Measurements from ENCODE around the gene RNF167. TPM values are rescaled to one million over a fixed set of nuclear protein-coding genes. Genes with fewer than 3 reads are reported as not detected.
A peak's percentile ranks its signal among the peaks of the same experiment; 100 is the strongest.

RNF167 gene
- total RNA-seq, 1 experiment from 2014 or later: 86.0 TPM

GRCh38 chr17:4935650-4936049 lies 4.4 kb upstream of the RNF167 start:
- no peak for DNase-seq (ENCODE audit: low spot score)

GRCh38 chr17:4936436-4936835 lies 3.6 kb upstream of the RNF167 start:
- in situ Hi-C loops (cut with HindIII; ENCODE audit: low sequenced_read_pairs): no loop called here
- no peak for DNase-seq (ENCODE audit: low spot score)

More at GRCh38 chr17:4935650-4936049, 4.4 kb upstream of the RNF167 start:
- in situ Hi-C loops (cut with HindIII; ENCODE audit: low sequenced_read_pairs): no loop called here

DNA sequence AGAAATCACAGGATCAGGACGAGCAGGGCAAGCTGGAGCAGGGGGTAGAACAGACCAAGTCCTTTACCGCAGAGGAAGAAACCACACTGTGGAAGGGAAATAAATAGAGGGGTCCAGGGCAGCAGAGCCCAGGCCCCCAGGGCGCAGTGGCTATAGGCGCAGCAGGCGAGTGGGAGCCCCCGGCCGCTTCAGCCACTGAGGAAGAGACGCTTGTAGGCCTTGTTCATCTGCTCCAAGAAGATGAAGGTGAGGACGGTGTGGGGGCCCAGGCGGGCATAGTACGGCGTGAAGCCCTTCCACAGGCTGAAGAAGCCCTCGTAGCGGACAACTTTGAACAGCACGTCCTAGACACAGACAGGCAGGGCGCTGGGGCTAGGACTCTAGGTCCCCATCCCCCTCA lies 2.5 kb upstream of the RNF167 start:
- no peak for DNase-seq (ENCODE audit: low spot score)
- in situ Hi-C loops (cut with HindIII; ENCODE audit: low sequenced_read_pairs): no loop called here

GRCh38 chr17:4938069-4938491 lies 2.0 kb upstream of the RNF167 start:
- no peak for DNase-seq (ENCODE audit: low spot score)
- in situ Hi-C loops (cut with HindIII; ENCODE audit: low sequenced_read_pairs): no loop called here

GRCh38 chr17:4938688-4939545 lies 1.2 kb upstream of the RNF167 start:
- peak; percentile 19 for DNase-seq (ENCODE audit: low spot score)
- in situ Hi-C loops (cut with HindIII; ENCODE audit: low sequenced_read_pairs): no loop called here

- DNase-seq (ENCODE audit: low spot score): no peak
- in situ Hi-C loops (cut with HindIII; ENCODE audit: low sequenced_read_pairs): no loop called here
Observed at GRCh38 chr17:4939546-4939795, 597 bp upstream of the RNF167 start.

GRCh38 chr17:4940555-4941318 lies 669 bp downstream of the RNF167 start:
- DNase-seq (ENCODE audit: low spot score): no peak
- in situ Hi-C loops (cut with HindIII; ENCODE audit: low sequenced_read_pairs): no loop called here

DNA sequence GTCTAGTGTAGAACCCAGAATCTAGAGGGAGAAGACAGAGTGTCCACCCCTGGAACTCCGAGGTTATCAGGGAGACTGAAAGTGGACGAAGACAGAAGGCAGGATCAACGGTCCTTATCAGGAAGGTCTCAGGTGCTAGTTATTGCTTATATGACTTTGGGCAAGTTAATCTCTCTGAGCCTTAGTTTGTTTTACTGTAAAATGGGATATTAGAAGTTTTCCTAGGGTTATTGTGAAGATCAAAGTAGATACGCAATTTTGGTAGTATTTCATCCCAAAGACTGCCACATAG lies 1.2 kb downstream of the RNF167 start:
- in situ Hi-C loops (cut with HindIII; ENCODE audit: low sequenced_read_pairs): no loop called here
- no peak for DNase-seq (ENCODE audit: low spot score)

GRCh38 chr17:4942760-4943508 lies 2.9 kb downstream of the RNF167 start:
- in situ Hi-C loops (cut with HindIII; ENCODE audit: low sequenced_read_pairs): no loop called here
- DNase-seq (ENCODE audit: low spot score): no peak

- no peak for DNase-seq (ENCODE audit: low spot score)
- in situ Hi-C loops (cut with HindIII; ENCODE audit: low sequenced_read_pairs): no loop called here
Observed at GRCh38 chr17:4944163-4944553, 4.1 kb downstream of the RNF167 start.

GRCh38 chr17:4944554-4945175 lies 4.6 kb downstream of the RNF167 start:
- DNase-seq (ENCODE audit: low spot score): no peak
- in situ Hi-C loops (cut with HindIII; ENCODE audit: low sequenced_read_pairs): no loop called here

DNA sequence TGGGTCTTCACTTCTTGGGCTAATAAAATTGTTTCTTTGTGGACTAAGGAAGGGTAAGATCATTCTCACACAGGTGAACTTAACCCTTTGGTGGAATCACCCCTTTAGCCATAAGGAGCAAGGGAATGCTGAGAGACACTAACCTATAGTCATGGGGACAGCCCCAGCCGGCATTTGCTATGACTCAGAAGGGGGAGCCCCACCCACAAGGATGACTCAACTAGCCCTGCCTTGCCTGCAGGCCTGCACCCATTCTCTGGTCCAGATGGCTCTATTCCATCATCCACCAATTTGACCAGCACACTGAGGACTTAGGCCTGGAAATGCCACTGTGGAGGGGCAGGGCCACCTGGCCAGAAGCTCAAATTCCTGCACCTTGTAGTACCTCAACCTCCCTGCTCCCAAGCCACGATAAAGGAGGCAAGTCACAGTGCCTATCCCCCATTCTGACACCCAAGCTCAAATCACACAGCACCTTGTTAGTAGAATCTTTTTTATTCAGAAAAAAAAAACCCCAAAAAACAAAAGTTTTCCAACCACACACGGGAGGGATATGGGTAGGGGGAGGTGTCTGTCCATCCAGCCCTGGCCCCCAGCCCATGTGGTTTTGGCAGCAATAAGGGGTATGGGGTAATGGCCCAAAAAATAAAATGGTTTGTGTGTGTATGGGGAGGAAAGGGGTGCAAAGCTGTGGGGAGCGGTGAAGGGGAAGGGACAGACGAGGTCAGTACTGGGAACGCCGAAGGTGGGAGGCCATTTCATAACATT lies 5.3 kb downstream of the RNF167 start:
- in situ Hi-C loops (cut with HindIII; ENCODE audit: low sequenced_read_pairs): no loop called here
- DNase-seq (ENCODE audit: low spot score): peak; percentile 23

GRCh38 chr17:4945944-4946280 lies 5.8 kb downstream of the RNF167 start:
- no peak for DNase-seq (ENCODE audit: low spot score)
- in situ Hi-C loops (cut with HindIII; ENCODE audit: low sequenced_read_pairs): no loop called here

DNA sequence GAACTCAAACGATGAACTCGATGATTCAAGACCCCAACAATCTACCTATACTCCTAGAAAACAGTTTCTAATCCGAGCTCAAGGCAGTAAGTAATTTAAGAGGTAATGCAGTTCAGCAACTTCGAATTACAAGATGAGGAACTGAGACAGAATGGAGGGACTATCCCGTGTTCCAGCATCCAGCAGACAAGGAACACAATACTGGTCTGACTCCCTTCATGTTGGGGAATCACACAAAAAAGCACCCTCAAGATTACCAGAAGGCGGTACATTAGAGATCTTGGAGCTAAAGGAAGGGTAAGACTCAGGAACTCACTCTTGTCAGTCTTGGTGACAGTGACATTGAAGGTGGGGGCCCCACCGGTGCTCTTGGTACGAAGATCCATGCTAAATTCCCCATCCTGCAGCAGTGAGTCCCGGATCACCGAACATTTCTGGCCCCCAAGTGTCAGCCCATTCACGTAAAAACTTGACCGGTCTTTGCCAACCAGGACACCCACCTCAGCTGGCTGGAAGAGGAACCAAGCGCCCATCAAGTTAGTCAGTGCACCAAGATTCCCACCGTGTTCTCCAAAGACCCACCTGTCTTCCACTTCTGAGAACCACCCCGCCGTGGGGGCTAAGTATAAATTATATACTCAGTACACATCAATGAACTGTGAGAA lies 6.4 kb downstream of the RNF167 start:
- DNase-seq (ENCODE audit: low spot score): no peak
- in situ Hi-C loops (cut with HindIII; ENCODE audit: low sequenced_read_pairs): no loop called here

GRCh38 chr17:4947010-4947410 lies 6.9 kb downstream of the RNF167 start:
- no peak for DNase-seq (ENCODE audit: low spot score)
- in situ Hi-C loops (cut with HindIII; ENCODE audit: low sequenced_read_pairs): no loop called here

DNA sequence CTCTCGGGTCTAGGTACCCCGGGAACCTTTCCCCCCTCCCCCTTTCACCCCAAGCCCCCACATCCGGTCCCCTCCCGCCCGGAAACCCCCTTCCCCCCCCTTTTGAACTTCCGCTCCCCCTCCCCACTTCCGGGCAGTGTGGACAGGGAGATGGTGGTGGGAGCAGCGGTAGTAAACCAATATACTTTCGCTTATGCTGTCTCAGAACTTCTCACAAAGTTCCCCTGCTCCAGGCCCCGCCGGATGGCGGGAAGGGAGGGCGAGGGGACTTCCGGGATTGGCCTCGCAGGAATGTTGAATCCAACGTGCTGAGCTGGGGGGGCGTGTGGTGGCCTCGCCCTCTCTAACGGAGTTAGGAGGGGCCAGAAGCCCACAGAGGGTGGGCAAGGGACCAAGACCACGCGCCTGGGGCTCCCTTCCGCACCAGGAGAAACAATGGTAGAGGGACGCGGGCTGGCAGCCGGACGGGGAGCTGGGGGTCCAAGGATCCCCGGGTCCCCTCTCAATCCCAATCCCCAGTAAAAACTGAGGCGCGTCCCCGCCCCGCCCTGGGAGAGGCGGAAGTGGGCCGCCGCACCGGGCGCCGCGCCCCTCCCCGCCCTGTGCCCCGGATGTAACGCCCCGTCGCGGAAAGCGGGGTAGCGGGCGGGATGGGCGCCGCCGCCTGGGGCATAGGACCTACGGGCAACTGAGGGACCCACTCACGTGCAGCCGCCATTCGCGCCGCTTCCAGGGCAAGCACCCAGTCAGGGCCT lies 7.5 kb downstream of the RNF167 start:
- in situ Hi-C loops (cut with HindIII; ENCODE audit: low sequenced_read_pairs): no loop called here
- DNase-seq (ENCODE audit: low spot score): peak; percentile 27

GRCh38 chr17:4948166-4948930 lies 8.3 kb downstream of the RNF167 start, which contains the start of gene PFN1:
PFN1 (minus strand) TSS chr17:4948530; CDS start chr17:4948394, 136 bp downstream.
- DNase-seq (ENCODE audit: low spot score): peak; percentile 90

More at GRCh38 chr17:4948166-4948930, 8.3 kb downstream of the RNF167 start, which contains the start of gene PFN1:
- in situ Hi-C loops (cut with HindIII; ENCODE audit: low sequenced_read_pairs): no loop called here

Data from G401 (cell line).